OCI-M1 (cell line): Measurements from ENCODE around the gene PLA2G2A.
"Not testable (repeated sequence)": the region's sequence is repeated elsewhere in the genome, so short reads cannot be mapped to it uniquely, and the experiment has no call there.

ENCODE experiments used
- DNase-seq: peaks from one replicate; lab custom pipeline; 2025; lab: John Stamatoyannopoulos, UW

Gene PLA2G2A

GRCh38 chr1:19973616-19974015 is 5.8 kb downstream of the PLA2G2A start:
- DNase-seq, result no peak

- DNase-seq, result no peak
Observed at GRCh38 chr1:19971664-19972063, 7.8 kb downstream of the PLA2G2A start.

- DNase-seq, result peak; percentile 64
Observed at GRCh38 chr1:19969898-19970660, 9.3 kb downstream of the PLA2G2A start.

GRCh38 chr1:19967808-19968207 is 11.6 kb downstream of the PLA2G2A start:
- no peak for DNase-seq

- no peak for DNase-seq
Observed at GRCh38 chr1:19964542-19964941, 14.9 kb downstream of the PLA2G2A start.

- no peak for DNase-seq
Observed at GRCh38 chr1:19963636-19964035, 15.8 kb downstream of the PLA2G2A start.

GRCh38 chr1:19960591-19960990 is 18.8 kb downstream of the PLA2G2A start:
- DNase-seq, result no peak

GRCh38 chr1:19957779-19958178 is 21.6 kb downstream of the PLA2G2A start:
- no peak for DNase-seq

- no peak for DNase-seq
Observed at GRCh38 chr1:19955534-19956170, 23.8 kb downstream of the PLA2G2A start.

GRCh38 chr1:19954059-19954458 is 25.4 kb downstream of the PLA2G2A start:
- DNase-seq, result no peak

GRCh38 chr1:19949016-19949415 is 30.4 kb downstream of the PLA2G2A start:
- DNase-seq, result no peak

- no peak for DNase-seq
Observed at GRCh38 chr1:19946971-19947370, 32.4 kb downstream of the PLA2G2A start.

- no peak for DNase-seq
Observed at GRCh38 chr1:19946331-19946751, 33.1 kb downstream of the PLA2G2A start.

GRCh38 chr1:19945914-19946313 is 33.5 kb downstream of the PLA2G2A start:
- no peak for DNase-seq

GRCh38 chr1:19942657-19943056 is 36.8 kb downstream of the PLA2G2A start:
- no peak for DNase-seq

GRCh38 chr1:19942088-19942487 is 37.3 kb downstream of the PLA2G2A start:
- no peak for DNase-seq

GRCh38 chr1:19941206-19941568 is 38.2 kb downstream of the PLA2G2A start:
- no peak for DNase-seq

GRCh38 chr1:19940486-19941205 is 38.8 kb downstream of the PLA2G2A start:
- DNase-seq, result no peak

GRCh38 chr1:19938472-19938871 is 40.9 kb downstream of the PLA2G2A start:
- no peak for DNase-seq

- DNase-seq, result no peak
Observed at GRCh38 chr1:19936061-19936750, 43.2 kb downstream of the PLA2G2A start.

- no peak for DNase-seq
Observed at GRCh38 chr1:19934336-19934735, 45.1 kb downstream of the PLA2G2A start.

- DNase-seq, result no peak
Observed at GRCh38 chr1:19932866-19933265, 46.6 kb downstream of the PLA2G2A start.

GRCh38 chr1:19927130-19927421 is 52.3 kb downstream of the PLA2G2A start:
- not testable (repeated sequence) for DNase-seq
